HepG2 (cell line): ENCODE measurements around the gene YIPF3. TPM values are rescaled to one million over a fixed set of nuclear protein-coding genes. Genes with fewer than 3 reads are reported as not detected.
A peak's percentile ranks its signal among the peaks of the same experiment; 100 is the strongest.

Experiments used
- GATAD1 ChIP-seq: IDR thresholded peaks from 2 replicates; pipeline ENCODE4 v1.6.1; 2016; ENCODE audit warnings: missing genetic modification reagents, missing compliant biosample characterization
- HOXA7 ChIP-seq: sonication (generic); formaldehyde crosslinking; IDR thresholded peaks from 2 replicates; pipeline ENCODE4 v1.8.1; 2022; ENCODE audit warnings: mild to moderate bottlenecking, missing genetic modification reagents, moderate library complexity
- MXD4 ChIP-seq: IDR thresholded peaks from 2 replicates; pipeline ENCODE4 v1.6.1; 2016; ENCODE audit warnings: mild to moderate bottlenecking, missing biosample characterization, missing genetic modification reagents
- ZBTB42 ChIP-seq: sonication (generic); formaldehyde crosslinking; IDR thresholded peaks from 2 replicates; pipeline ENCODE4 v1.5.0; 2020; ENCODE audit warnings: mild to moderate bottlenecking, missing genetic modification reagents
- ZFP41 ChIP-seq: sonication (generic); formaldehyde crosslinking; IDR thresholded peaks from 2 replicates; pipeline ENCODE4 v1.4.0; 2020; ENCODE audit warnings: mild to moderate bottlenecking, missing genetic modification reagents, borderline replicate concordance
- ZKSCAN8 ChIP-seq: IDR thresholded peaks from 2 replicates; pipeline ENCODE4 v1.6.1; 2016; ENCODE audit warnings: borderline replicate concordance, missing genetic modification reagents, missing compliant biosample characterization
- ZNF546 ChIP-seq: sonication (generic); formaldehyde crosslinking; conservative IDR thresholded peaks from 2 replicates; pipeline ENCODE4 v1.8.1; 2023; ENCODE audit warnings: mild to moderate bottlenecking, missing genetic modification reagents
- ZNF589 ChIP-seq: sonication (generic); formaldehyde crosslinking; conservative IDR thresholded peaks from 2 replicates; pipeline ENCODE4 v1.8.0; 2022; ENCODE audit warnings: mild to moderate bottlenecking, moderate library complexity, missing genetic modification reagents
- ZNF639 ChIP-seq: conservative IDR thresholded peaks from 2 replicates; pipeline ENCODE4 v1.6.1; 2018; ENCODE audit warnings: missing genetic modification reagents
- ZNF749 ChIP-seq: sonication (generic); formaldehyde crosslinking; IDR thresholded peaks from 2 replicates; pipeline ENCODE4 v1.8.0; 2022; ENCODE audit warnings: mild to moderate bottlenecking, missing genetic modification reagents, moderate library complexity, borderline replicate concordance
- ZNF792 ChIP-seq: IDR thresholded peaks from 2 replicates; pipeline ENCODE4 v1.6.1; 2016
- polyA plus RNA-seq, 8 experiments: library from polyadenylated mRNA; depleted of rRNA in 3 of 8; stranded (reverse) in 7 of 8; unstranded in 1 of 8; fragments of >200 nt; fragmentation: Illumina TruSeq in 4 of 8; extraction: Trizol in 4 of 8; gene quantifications; 2 replicates each; pipeline versions ENCODE4 v1.2.1 to v1.2.3, GENCODE V29; 2011 to 2016; ENCODE audit warnings: low read depth in 4 of 8, missing spikeins in 1 of 8, mixed read lengths in 1 of 8; ENCODE audit not compliant: insufficient read depth in 1 of 8
- total RNA-seq, 5 experiments: library from RNA; depleted of rRNA; stranded (reverse); fragments of >200 nt; fragmentation: Illumina TruSeq; extraction: Trizol; gene quantifications; 2 replicates each; pipeline ENCODE4 v1.2.3, GENCODE V29; 2016; ENCODE audit warnings: low read depth in 1 of 5
- TF ChIP-seq, protein P1 (sequence below): sonication (generic); formaldehyde crosslinking; IDR thresholded peaks from 2 replicates; pipeline ENCODE4; 2020; ENCODE audit warnings: missing genetic modification reagents, mild to moderate bottlenecking, borderline replicate concordance
- TF ChIP-seq, protein P2 (sequence below): IDR thresholded peaks from 2 replicates; pipeline ENCODE4 v1.6.1; 2016; ENCODE audit warnings: low read depth, missing genetic modification reagents, missing compliant biosample characterization
- TF ChIP-seq, protein P3 (sequence below): IDR thresholded peaks from 2 replicates; pipeline ENCODE4 v1.6.1; 2016; ENCODE audit warnings: low read depth, borderline replicate concordance
- TF ChIP-seq, protein P4 (sequence below): IDR thresholded peaks from 2 replicates; pipeline ENCODE4 v1.6.1; 2016; ENCODE audit warnings: mild to moderate bottlenecking

YIPF3 gene
- total and polyA plus RNA-seq, 2 of the 13 experiments (the other 11 are each of a cell fraction or from before 2014, with no cell fraction given) = 107 to 206 TPM

DNA sequence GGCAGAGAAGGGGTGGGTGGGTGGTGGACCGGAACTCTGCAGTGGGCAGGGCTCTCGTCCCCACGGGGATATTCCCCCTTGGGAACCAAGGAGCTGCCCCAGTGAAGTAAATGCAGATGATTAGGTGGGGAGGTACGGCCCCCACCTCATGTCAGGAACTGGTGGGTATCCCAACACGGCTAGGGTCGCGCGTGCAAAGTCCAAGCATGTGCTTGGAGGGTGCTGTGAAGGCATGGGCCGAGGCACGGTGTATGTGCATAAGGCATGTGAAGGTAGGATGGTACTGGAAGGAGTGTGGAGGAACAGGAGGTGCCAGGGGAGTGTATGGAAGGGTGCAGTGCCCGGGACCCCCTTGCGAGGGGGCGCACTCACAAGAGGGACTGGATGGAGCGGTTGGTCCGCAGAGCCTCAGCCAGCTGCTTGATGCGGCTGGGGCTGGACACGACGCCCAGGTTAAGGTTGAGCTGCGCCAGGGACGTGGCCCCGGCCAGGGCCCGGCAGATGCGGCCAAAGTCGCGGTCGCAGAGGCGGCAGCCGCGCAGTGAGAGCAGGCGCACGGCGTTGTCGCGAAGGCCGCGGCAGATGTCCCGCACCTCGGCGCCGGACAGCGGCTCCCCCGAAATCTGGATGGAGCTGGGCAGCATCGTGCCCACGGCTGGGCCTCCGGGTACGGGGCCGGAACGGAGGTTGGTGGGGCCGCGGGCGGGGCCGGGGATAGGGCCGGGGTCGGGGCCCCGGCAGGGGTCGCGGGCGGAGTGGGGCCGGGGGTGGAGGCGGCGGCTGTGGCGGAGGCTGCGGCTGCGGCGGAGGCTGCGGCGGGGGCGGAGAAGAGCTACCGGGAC is 7.4 kb downstream of the YIPF3 start (continued):
- TF ChIP-seq, protein P1, sequence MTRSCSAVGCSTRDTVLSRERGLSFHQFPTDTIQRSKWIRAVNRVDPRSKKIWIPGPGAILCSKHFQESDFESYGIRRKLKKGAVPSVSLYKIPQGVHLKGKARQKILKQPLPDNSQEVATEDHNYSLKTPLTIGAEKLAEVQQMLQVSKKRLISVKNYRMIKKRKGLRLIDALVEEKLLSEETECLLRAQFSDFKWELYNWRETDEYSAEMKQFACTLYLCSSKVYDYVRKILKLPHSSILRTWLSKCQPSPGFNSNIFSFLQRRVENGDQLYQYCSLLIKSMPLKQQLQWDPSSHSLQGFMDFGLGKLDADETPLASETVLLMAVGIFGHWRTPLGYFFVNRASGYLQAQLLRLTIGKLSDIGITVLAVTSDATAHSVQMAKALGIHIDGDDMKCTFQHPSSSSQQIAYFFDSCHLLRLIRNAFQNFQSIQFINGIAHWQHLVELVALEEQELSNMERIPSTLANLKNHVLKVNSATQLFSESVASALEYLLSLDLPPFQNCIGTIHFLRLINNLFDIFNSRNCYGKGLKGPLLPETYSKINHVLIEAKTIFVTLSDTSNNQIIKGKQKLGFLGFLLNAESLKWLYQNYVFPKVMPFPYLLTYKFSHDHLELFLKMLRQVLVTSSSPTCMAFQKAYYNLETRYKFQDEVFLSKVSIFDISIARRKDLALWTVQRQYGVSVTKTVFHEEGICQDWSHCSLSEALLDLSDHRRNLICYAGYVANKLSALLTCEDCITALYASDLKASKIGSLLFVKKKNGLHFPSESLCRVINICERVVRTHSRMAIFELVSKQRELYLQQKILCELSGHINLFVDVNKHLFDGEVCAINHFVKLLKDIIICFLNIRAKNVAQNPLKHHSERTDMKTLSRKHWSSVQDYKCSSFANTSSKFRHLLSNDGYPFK (CRISPR knock-in tag) = 0 out of 2 replicates have a peak, but pooled peaks have one; percentile 44
- peak; percentile 93; the same call in 1 of the 2 replicates for TF ChIP-seq ZFP41 (CRISPR knock-in tag)
- TF ChIP-seq ZNF546 = no peak; the same call in 1 of the 2 replicates
- TF ChIP-seq, protein P2, sequence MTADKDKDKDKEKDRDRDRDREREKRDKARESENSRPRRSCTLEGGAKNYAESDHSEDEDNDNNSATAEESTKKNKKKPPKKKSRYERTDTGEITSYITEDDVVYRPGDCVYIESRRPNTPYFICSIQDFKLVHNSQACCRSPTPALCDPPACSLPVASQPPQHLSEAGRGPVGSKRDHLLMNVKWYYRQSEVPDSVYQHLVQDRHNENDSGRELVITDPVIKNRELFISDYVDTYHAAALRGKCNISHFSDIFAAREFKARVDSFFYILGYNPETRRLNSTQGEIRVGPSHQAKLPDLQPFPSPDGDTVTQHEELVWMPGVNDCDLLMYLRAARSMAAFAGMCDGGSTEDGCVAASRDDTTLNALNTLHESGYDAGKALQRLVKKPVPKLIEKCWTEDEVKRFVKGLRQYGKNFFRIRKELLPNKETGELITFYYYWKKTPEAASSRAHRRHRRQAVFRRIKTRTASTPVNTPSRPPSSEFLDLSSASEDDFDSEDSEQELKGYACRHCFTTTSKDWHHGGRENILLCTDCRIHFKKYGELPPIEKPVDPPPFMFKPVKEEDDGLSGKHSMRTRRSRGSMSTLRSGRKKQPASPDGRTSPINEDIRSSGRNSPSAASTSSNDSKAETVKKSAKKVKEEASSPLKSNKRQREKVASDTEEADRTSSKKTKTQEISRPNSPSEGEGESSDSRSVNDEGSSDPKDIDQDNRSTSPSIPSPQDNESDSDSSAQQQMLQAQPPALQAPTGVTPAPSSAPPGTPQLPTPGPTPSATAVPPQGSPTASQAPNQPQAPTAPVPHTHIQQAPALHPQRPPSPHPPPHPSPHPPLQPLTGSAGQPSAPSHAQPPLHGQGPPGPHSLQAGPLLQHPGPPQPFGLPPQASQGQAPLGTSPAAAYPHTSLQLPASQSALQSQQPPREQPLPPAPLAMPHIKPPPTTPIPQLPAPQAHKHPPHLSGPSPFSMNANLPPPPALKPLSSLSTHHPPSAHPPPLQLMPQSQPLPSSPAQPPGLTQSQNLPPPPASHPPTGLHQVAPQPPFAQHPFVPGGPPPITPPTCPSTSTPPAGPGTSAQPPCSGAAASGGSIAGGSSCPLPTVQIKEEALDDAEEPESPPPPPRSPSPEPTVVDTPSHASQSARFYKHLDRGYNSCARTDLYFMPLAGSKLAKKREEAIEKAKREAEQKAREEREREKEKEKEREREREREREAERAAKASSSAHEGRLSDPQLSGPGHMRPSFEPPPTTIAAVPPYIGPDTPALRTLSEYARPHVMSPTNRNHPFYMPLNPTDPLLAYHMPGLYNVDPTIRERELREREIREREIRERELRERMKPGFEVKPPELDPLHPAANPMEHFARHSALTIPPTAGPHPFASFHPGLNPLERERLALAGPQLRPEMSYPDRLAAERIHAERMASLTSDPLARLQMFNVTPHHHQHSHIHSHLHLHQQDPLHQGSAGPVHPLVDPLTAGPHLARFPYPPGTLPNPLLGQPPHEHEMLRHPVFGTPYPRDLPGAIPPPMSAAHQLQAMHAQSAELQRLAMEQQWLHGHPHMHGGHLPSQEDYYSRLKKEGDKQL (CRISPR knock-in tag) = no peak
- peak; percentile 49; the same call in 1 of the 2 replicates for TF ChIP-seq GATAD1 (CRISPR knock-in tag)
- TF ChIP-seq, protein P3, sequence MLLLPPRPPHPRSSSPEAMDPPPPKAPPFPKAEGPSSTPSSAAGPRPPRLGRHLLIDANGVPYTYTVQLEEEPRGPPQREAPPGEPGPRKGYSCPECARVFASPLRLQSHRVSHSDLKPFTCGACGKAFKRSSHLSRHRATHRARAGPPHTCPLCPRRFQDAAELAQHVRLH (CRISPR knock-in tag) = peak; percentile 81; the same call in 1 of the 2 replicates
- 0 out of 2 replicates have a peak, but pooled peaks have one; percentile 52 for TF ChIP-seq ZNF749
- no peak for TF ChIP-seq HOXA7 (CRISPR knock-in tag)
- TF ChIP-seq ZKSCAN8 (CRISPR knock-in tag) = 0 out of 2 replicates have a peak, but pooled peaks have one; percentile 50
- 0 out of 2 replicates have a peak, but pooled peaks have one; percentile 43 for TF ChIP-seq ZBTB42 (CRISPR knock-in tag)
- TF ChIP-seq ZNF639 (CRISPR knock-in tag) = 0 out of 2 replicates have a peak, but pooled peaks have one; percentile 22
- TF ChIP-seq, protein P4, sequence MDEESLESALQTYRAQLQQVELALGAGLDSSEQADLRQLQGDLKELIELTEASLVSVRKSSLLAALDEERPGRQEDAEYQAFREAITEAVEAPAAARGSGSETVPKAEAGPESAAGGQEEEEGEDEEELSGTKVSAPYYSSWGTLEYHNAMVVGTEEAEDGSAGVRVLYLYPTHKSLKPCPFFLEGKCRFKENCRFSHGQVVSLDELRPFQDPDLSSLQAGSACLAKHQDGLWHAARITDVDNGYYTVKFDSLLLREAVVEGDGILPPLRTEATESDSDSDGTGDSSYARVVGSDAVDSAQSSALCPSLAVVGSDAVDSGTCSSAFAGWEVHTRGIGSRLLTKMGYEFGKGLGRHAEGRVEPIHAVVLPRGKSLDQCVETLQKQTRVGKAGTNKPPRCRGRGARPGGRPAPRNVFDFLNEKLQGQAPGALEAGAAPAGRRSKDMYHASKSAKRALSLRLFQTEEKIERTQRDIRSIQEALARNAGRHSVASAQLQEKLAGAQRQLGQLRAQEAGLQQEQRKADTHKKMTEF (CRISPR knock-in tag) = 0 out of 2 replicates have a peak, but pooled peaks have one; percentile 18
- TF ChIP-seq MXD4 (CRISPR knock-in tag) = 0 out of 2 replicates have a peak, but pooled peaks have one; percentile 28
- TF ChIP-seq ZNF792 (CRISPR knock-in tag) = 0 out of 2 replicates have a peak, but pooled peaks have one; percentile 54
- TF ChIP-seq ZNF589 = no peak
